HG03060 (cell line): ENCODE data around the gene NRAP.

Source experiments
- ATAC-seq: cut with Tn5 transposase; IDR thresholded peaks from one replicate; pipeline ENCODE4 v1.9.1; 2021; ENCODE audit warnings: low read depth, moderate number of reproducible peaks; ENCODE audit not compliant: unreplicated experiment

NRAP gene

GRCh38 chr10:113540845-113541548, 122.8 kb downstream of the NRAP start:
- no peak for ATAC-seq

- ATAC-seq, result no peak
These were observed 124.1 kb downstream of the NRAP start for GRCh38 chr10:113539789-113540188.
